Left hindlimb (tissue), 1 donor: ENCODE measurements around the gene CCDC136.

ENCODE experiments used
- DNase-seq: peaks from one replicate; pipeline ENCODE4 v3.0.0-alpha.2; 2018

CCDC136 gene

DNA sequence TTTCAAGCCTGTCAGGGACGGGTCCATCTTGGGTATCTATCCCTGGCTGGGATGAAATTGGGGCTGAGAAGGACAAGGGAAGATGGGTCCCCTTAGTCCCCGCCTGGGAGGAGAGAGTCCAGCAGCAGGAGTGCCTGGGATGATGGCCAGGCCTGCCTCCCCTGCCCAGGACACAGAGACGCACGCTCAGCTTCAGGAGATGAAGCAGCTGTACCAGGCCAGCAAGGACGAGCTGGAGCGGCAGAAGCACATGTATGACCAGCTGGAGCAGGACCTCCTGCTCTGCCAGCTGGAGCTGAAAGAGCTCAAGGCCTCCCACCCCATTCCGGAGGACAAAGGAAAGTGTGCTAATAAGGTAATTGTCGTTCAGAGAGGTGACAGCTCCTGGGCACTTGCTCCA lies 15.4 kb downstream of the CCDC136 start:
- DNase-seq, result peak; percentile 54

DNA sequence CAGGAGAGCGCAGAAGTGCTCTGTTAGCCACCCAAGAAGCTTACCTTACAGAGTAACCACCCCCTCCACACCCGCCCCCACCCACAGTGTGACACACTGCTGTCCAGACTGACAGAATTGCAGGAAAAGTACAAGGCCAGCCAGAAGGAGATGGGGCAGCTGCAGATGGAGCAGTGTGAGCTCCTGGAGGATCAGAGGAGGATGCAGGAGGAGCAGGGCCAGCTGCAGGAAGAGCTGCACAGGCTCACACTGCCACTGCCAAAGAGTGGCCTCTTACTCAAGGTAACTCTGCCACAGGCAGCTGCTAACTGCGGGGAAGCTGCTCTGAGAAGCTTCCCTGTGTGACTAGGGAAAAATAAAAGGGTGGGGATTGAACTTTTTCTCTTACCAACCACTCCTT lies 17.6 kb downstream of the CCDC136 start:
- DNase-seq, result no peak

DNA sequence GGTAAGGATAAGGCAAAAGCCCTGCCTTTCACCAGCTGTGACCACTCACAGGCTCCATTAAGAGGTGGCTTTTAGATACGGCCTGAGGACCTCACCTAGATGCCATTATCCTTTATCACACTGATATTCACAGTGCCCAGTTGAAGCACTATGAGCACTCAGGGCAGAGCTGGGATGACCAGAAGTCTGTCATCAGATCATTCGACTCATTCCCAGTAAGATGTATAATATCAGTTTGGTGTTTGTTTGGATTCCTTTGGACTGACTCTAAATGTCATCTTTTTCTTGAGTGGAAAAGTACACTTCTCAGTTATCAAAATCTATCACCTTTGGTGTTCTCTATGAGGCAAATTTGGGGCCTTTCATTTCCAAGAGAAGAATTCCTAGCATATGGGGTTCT lies 18.7 kb downstream of the CCDC136 start:
- DNase-seq, result no peak

DNA sequence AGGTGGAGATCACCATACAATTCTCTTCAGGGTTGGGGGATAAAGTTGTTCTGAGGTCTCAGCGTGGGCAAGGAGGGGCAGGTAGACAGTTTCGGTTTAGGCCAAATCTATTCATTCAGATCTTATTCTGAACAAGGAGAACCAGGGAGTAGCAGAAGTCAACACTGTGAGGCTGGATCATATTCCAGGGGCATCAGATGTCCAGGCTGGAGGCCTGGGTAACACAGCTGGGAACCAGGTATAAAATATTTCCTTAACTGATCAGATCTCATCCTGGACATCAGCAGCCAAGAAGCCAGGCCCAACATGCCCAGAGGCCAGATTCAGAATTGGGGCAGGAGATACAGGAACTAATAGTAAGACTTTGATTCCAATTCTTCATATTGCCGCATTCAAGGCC lies 19.2 kb downstream of the CCDC136 start:
- DNase-seq, result no peak

DNA sequence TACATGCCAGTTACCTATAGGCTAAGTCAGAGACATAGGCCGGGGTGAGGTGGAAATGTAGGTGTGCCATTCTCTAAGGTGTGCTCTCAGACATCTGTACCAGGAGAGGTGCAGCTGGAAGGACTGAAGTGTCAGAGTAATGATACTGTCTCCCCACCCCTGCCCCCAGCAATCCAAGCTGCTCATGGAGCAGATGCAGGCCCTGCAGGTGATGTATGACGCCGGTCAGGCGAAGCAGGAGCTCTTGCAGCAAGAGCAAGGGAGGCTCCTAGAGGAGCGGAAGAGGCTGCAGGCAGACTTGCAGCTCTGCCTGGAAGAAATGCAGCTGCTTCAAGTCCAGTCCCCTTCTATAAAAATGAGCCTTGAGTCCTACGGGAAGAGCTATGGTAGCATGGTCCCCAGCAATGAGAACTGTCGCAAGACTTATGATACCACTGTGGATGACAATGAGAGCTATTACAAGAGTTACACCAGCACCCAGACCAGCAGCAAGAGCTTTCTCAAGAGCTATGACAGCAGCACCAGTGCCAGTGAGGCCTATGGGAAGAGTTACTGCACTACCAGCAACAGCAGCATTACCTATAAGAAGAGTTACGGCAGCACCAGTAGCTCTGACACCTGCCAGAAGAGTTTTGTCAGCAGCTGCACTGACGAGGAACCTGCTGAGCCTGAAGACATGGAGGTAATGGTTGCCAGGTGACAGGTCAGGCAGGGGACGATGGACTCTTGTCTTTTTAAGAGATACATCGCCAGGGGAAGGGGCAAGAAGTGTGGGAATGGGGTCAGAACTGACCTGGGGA lies 20.1 kb downstream of the CCDC136 start:
- DNase-seq, result no peak

DNA sequence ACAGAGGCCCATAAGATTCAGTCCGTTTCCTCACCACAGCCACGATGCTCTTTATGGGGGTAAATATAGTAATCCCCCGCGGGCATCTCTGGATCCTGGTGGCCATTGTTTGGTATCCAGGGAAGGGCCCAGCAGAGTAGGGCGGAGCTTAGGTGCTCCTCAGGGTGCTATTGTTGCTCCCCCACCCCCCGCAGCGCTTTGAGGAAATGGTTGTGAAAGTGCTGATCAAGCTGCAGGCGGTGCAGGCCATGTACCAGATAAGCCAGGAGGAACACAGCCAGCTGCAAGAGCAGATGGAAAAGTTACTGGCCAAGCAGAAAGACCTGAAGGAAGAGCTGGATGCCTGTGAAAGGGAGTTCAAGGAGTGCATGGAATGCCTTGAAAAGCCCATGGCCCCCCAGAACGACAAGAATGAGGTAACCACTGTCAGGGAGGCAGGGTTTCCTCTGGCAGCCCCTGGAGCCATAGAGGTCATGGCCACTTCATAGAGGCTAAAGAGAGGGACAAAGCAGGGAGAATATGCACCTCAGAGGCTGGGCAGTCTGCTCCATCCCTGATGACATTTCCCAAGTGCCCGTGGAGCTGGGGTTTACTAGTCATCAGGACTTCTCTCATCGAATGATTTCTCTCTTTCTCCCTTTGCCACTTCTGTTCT lies 20.9 kb downstream of the CCDC136 start:
- no peak for DNase-seq

DNA sequence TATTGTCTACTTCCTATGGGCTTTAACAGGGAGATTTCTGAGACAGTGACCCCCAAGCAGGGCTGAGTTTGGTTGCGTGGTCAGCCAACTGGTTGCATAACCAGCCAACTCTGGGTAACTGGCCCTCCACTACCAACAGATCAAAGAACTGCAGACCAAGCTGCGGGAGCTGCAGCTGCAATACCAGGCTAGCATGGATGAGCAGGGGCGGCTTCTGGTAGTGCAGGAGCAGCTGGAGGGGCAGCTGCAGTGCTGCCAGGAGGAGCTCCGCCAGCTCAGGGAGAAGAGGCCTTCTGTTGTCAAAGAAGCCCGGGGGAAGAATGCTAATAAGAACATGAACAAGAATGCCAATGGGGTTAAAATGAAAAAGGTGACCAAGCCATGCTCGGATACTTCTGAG lies 22.7 kb downstream of the CCDC136 start:
- no peak for DNase-seq

DNA sequence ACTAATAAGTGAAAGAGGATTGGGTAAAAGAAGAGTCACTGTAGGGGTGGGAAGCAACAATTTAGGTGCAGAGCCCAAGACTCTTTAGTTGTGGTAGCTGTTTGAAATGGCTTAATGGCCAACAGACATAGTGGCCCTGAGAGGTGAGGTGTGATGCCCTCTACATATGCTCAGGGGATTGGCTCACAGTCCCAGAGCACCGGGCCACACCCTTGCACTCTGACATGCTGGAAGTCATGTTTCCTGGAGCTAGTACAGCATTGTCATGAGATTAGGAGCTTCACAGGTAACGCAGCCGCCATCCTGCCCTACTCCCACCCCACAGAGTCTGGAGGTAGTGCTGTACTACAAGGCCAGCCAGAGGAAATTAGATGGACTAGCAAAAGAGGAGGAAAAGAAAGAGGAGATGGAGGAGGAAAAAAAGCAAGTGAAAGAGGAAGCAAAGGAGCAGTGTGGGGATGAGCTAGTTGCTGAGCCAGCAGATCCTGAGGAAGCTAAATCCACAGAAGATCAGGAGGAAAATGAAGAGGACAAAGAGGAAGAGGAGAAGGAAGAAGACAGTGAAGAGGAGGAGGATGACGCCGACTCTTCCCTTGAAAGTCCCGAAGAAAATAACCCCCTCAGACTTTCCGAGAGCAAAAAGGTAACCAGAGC lies 23.6 kb downstream of the CCDC136 start:
- no peak for DNase-seq

DNA sequence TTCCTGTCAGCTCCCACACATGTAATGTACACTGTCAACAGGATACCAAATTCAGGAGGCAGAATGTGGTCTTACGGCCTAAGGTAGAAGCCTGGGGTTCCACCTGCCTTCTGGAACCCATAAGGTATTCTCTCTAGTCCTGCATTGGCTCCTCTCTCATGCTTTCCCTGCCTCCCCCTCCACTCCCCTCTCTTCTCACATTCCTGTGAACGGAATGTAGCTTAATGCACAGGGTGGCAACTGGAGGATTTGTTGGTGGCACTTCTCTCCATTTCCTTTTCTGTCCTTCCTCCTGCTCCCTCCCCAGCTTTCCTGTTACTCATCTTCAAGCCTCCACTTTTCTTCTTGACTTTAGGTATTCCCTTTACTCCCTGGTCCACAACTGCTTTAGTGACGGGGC lies 26.9 kb downstream of the CCDC136 start:
- no peak for DNase-seq

DNA sequence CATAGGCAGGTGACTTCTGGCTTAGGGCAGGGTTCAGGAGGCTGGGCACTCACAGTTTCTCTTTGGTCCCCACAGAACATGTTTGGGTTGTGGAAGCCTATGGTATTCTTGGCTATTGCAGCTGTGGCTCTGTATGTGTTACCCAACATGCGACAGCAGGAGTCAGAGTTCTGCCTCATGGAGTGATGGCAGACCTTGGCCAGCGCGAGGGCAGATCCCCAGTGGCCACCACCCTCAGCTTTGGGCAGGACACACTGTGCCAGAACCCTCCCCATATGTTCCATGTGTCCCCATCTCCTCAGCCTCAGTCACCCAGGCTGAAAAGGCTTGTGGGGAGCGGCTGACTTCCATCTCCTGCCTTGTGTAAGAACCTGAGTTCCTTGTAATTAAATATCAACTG lies 30.0 kb downstream of the CCDC136 start:
- no peak for DNase-seq

DNA sequence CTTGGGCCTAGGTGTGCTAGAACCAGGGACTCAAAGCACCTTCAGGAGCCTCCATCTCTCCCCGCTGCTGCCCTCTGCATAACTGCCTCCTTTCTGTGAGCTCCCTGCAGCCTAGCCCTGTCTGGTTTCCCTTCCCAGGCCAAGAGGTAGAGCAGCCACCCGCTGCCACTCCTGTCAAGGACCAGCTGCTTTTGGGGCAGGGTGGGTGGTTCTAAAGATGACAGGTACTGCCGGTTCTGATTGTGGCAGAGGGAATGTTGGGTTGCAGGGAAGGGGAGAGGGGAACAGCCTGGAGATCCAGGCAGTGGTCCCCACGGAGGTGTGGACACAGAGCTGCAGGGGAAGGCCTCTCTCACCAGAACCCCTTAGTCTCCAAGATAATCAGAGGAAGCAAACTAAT lies 34.7 kb downstream of the CCDC136 start:
- no peak for DNase-seq

DNA sequence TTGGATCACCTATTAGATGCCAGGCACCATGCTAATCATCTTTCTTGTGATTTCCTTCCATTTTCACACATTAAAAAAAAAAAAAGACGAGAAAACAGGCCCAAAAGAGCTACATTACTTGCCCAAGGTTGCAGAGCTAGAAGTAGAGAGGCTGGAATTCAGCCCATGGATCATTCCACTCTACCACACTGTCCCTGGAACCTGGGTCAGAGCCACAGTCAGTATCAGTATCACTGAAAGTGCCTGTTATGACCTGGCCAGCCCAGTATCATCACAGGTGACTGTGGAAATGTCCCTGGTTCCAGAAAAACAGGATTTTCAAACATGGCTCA lies 35.1 kb downstream of the CCDC136 start:
- DNase-seq, result no peak

DNA sequence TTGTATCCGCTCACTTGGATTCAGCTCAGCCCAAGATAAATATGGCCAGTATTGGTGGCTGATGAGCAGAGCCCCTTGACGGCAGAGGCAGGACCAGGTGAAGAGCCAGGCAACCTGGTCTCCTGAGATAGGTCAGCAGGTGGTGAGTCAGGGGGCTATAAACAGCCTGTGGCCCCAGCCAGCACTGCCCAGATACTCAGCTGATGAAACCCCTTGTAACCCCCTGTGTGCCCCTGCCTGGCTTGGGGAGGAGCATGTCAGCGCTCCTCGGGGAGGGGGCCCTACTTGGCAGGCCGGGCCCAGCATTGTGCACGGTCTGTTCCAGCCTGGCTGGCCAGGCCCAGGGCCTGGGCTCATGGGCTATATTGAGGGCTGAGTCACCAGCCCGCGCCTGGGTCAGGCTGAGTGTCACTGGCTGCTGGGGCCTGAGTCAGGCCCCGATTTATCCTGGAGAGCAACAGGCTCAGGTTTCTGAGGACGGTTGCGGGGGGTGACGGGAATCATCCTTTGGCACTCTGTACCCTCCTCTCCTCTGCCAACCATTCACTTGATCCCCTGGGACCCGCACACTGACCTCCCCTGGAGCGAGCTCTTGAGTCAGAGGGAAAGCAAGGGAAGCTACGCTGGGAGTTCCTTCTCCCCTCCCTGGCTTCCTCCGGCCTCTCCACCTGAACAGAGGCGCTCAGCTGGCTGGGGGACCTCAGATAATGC lies 35.6 kb downstream of the CCDC136 start:
- DNase-seq, result peak; percentile 42

DNA sequence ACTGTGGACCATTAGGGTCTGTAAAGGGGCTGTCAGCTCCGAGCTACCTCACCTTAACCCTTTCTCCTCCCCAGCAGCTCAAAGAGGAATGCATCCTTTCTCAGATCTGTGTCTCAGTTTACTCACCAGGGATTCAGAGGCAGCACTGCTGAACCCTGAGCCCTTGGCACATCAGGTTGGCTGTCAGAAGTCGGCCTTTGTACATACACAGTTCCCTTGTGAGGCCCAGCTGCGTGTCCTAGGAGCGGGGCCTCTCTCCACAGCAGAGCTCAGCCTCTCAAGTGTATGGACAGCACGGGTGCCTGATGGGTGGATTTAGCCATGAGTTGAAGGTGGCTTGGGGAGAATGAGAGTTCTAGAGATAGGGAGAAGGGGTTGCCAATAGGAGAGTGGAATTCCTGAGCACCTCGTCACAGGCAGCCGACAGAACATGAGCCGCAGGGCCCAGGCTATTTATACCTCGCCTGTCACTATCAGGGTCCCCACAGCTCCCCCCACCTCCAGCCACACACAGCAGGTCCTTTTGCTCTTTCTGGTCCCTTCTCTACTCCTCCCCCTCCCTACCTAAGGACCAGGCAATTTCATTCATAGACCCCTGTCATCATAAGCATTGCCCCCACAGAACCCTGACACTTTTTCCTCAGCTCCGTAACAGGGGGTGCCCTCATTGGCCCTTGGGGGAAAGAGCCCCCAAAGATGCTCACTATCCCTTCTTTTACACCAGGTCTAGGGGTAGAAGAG lies 36.4 kb downstream of the CCDC136 start:
- DNase-seq, result no peak

DNA sequence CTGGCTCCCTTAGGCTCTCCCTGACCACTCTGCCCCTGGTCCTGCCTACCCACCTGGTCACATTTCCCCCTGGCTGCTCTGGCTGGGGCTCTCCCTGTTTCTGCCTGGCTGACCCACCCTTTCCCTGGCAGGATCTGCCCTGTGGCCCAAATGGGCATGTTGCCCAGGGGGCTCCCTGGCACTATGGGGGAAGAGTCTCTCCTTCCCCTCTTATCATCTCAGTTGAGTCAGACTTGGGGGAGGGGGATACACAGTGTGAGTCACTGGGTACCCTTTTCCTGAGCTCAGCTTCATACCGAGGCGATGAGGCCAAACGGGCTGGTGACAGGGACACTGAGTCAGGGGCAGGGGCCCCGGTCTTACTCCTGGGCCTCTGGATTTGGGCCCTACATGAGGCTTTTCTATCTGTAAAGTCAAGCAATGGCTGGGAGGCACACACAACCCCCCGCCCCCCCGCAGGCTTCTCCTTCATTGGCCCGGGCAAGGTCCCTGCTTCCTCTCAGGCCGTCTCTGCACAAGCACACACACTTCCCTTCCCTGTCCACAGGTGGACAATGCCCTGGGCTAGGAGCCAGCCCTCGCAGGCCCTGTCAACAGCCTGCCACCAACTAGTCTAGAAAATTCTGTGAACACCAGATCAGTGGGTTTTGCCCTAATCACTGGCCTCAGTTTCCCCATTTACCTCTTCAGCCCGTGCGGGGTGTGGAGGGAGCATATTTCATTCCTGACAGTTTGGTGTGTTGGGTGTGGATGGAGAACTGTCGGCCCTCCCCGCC lies 37.8 kb downstream of the CCDC136 start:
- no peak for DNase-seq

DNA sequence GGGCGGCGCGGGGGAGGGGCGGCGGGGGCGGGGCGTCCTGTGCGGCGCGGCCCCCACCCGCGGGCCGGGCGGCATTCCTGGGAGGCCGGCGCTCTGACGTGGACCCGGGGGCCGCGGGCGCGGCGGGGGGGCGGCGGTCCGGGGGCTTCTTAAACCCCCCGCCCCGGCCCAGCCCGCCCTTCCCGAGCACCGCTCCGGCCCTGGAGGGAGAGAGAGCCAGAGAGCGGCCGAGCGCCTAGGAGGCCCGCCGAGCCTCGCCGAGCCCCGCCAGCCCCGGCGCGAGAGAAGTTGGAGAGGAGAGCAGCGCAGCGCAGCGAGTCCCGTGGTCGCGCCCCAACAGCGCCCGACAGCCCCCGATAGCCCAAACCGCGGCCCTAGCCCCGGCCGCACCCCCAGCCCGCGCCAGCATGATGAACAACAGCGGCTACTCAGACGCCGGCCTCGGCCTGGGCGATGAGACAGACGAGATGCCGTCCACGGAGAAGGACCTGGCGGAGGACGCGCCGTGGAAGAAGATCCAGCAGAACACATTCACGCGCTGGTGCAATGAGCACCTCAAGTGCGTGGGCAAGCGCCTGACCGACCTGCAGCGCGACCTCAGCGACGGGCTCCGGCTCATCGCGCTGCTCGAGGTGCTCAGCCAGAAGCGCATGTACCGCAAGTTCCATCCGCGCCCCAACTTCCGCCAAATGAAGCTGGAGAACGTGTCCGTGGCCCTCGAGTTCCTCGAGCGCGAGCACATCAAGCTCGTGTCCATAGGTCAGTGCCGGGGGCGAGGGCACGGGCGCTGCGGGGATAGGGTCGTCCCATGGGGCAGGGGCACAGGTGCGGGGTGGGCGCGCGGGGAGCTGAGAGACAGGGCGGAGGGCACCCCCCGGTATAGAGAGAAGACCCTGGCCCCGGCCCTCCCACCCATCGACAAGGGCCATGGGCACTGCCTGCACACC lies 38.7 kb downstream of the CCDC136 start, which contains the start of gene FLNC:
FLNC (plus strand) TSS at position 176 of the 947 bp plus-strand sequence; CDS start at position 408, 232 bp downstream.
- DNase-seq, result peak; percentile 86

DNA sequence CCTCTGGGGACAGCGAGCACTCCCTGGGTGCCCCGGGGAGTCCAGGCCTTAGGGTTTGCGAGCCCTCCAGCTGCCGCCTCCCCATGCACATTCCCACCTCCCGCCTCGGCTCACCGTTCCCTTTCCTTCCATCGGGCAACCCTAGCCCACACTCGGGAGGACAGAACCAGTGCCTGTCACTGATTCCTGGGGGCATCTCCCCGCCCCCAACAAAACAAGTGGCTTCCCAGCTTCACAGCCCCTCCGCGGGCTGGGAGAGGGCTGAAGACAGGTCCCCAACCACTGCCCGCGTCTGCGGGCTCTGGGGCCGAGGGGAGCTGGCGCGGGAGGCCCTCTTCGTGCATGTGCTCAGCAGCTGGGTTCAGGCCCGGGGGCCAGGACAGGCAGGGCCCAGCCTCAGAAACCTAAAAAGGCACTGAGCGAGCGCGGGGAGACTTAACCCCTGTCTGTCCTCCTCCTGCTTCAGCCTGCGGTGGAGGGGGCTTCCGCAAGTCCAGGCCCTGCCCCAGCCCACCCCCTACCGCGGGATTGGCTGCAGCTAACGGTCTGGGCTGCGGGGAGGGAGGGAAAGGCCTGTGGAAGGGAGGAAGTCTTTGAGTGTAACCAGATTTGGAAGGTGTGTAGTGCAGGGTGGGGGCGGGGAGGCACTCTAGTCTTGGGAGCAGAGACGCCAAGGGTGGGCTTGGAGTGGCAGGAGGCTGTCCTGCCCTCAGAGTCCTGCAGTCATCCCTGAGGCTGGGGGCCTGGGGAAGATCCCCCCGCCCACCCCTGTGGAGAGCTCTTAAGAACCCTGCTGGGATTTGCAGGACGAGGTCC lies 39.6 kb downstream of the CCDC136 start:
- DNase-seq, result peak; percentile 92

DNA sequence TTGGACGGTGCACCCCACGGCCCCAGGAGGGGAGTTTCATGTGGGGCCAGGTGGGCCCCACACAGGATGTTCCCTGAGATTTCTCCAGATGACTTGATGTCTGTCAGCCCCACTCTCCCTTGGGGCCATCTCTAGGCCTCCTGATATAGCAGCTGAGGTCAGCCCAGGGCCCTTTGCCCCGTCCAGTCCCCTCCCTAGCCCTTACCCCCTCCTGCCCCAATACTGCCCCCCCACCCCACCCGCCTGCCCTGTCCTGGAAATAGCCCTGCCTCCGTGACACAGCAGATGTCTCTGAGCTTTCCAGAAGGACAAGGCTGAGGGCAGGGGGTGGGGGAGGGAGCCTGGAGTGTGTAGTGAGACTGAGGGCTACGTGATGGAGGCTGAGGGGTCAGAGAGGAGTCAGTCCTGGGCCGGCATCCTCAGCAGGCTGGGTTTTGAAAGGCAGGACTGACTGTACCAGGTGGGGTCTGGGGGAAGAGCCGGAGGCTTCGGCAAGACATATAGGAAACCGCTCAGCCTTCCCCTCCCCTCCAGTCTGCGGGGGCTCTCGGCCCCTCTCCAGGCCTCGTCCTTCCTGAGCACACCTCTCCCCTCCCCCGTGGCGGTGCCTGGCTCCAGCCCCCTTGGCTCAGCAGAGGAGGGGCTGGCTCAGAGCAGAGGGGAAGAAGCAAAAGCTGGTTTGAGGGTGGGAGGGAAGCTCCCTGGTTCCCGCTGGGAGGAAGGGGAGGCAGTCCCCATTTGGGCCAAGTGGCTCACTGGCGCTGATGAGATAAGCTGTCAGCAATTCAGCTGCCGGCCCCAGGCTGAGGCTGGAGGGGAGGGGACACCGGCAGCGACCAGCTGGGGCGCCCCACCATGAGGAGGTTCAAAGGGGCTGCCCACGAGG lies 40.5 kb downstream of the CCDC136 start:
- peak; percentile 91 for DNase-seq

DNA sequence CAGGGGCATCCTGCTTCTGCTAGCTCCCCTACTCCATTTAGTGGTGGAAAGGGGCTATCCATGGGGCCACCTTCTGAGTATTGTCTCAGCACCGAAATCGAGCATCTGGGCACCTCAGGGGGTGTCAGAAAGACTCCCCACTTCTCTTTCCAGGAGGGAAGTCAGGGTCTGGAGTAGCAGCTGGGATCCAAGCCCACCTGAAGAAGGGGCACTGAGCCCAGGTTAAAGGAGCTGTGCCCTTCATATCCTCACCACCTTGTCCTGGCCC lies 41.0 kb downstream of the CCDC136 start:
- no peak for DNase-seq
